ENCODE results near the gene TIMM17A.

DNA sequence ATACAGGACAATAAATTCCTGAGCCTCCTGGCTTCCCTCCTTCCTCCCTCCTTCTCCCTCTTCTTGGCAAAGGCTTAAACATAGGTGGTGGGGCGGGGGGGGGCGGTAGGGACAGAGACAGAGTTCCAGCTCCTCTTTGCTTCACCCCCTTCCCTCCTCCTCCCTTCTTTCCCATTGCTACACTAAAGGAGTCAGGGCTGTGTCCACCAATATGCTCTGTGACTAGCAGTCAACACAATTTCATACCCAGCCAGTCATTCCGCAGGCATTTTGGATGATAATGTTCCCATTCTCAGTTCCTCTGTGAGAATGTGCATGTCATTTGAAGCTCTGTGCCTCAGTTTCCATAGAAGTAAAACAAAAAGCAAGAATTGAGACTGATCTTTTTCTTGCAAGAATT lies 10.7 kb upstream of the TIMM17A start:
- no peak for TF ChIP-seq CTCF (IDR thresholded peaks at IDR 0.05)
- no peak for TF ChIP-seq POLR2A (IDR thresholded peaks at IDR 0.05)
- TF ChIP-seq EP300 (IDR thresholded peaks at IDR 0.05), result no peak
